ENCODE results near the gene COL25A1. TPM values are rescaled to one million over a fixed set of nuclear protein-coding genes. Genes with fewer than 3 reads are reported as not detected.

COL25A1 gene
- total RNA-seq, 2 experiments from 2014 or later = 0.36 TPM; not detected in 1

DNA sequence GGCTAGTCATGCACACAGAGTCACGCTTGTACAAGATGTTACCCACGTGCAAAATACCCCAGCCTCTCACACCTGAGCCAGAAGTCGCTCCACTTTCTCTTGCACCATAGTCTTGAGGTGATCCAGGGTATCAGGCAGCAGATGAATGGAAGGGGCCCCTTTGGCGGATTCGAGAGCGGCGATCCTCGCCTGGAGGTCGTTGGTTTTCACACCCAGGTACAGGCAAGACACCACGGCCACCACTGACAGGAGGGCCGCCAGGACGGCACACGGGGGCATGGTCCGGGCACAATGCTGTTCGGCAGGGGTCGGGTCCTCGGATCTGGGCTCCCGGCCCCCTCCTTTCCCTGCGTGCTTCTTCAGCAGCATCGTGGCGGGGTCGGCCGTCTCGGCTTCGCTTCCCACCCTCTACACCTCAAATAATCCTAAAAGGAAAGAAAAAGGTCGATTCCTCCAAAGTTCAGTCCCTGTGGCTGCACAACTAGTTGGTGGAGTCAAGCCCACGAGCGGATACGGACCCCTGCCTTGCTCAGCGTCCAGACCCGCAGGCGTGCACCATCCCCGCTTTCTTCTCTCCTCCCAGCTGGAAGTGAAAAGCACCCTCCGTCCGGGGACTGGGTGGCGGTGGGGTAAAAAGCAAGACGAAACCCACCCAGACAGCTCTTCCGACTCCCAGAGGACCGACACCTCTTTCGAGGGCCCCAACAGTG is 652 bp downstream of the COL25A1 start:
- no peaks in the 10 kb centered on the region for H3K36me3 Mint-ChIP-seq
- peaks cover 11% of the 10 kb centered on the region for H3K4me1 Mint-ChIP-seq
- no peak overlapping the region for H3K27ac Mint-ChIP-seq
- no peak for DNase-seq
- peaks cover 64% of the 10 kb centered on the region for H3K27me3 Mint-ChIP-seq
- H3K9me3 Mint-ChIP-seq = no peaks in the 10 kb centered on the region
- peak overlapping the region; percentile 76 for H3K4me3 Mint-ChIP-seq

GRCh38 chr4:109298279-109299010 is 4.0 kb downstream of the COL25A1 start:
- Mint-ChIP-seq H3K4me3 (no peak overlapping the region), H3K27me3 (peaks cover 69% of the 10 kb centered on the region), H3K9me3 (no peaks in the 10 kb centered on the region), H3K27ac (no peak overlapping the region), H3K36me3 (no peaks in the 10 kb centered on the region), H3K4me1 (peaks cover 11% of the 10 kb centered on the region)
- no peak for DNase-seq

DNA sequence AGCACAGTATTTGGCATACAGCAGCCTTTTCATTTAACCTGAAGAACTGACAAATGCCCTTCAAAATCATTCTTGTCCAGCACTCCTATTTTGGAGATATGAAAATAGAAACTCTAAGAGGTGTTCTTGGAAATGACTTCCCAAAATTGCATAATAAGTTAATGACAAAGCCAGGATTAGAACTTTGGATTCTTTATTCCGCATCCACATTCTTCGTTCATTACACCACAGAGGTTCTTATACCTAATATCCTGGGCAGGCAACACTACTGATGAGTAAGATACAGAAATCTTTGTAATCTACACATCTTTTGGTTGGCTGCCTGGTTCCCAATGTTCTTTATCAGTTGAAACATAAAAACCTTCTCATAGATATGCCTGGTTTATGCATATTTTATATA is 5.9 kb downstream of the COL25A1 start:
- Mint-ChIP-seq H3K4me1 (peaks cover 3% of the 10 kb centered on the region), H3K9me3 (no peaks in the 10 kb centered on the region), H3K36me3 (no peaks in the 10 kb centered on the region), H3K27me3 (peaks cover 60% of the 10 kb centered on the region), H3K4me3 (no peak overlapping the region), H3K27ac (no peak overlapping the region)
- DNase-seq = no peak

DNA sequence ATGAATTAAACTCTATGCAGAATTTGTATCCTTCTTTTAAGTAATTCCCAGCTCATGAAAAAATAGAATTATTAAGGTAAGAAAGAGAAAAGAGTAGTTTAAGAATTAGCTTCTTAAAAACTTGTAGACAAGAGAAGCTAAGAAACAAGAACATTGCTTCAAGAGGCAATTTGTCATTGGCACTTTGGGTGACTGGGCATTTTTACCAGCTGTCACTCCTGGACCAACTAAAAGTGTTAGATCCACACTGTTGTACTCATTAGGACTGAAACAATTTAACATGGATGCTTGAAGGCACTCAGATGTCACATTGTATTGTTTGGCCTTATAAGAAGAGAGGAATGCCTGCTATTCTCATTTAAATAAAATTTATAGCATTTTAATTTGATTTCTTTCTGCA is 7.4 kb downstream of the COL25A1 start:
- Mint-ChIP-seq H3K27ac (no peak overlapping the region), H3K9me3 (no peaks in the 10 kb centered on the region), H3K4me1 (no peaks in the 10 kb centered on the region), H3K27me3 (peaks cover 49% of the 10 kb centered on the region), H3K4me3 (no peak overlapping the region), H3K36me3 (no peaks in the 10 kb centered on the region)
- DNase-seq = no peak

- Mint-ChIP-seq H3K27me3 (peaks cover 43% of the 10 kb centered on the region), H3K9me3 (no peaks in the 10 kb centered on the region), H3K36me3 (no peaks in the 10 kb centered on the region), H3K4me1 (no peaks in the 10 kb centered on the region), H3K4me3 (no peak overlapping the region), H3K27ac (no peak overlapping the region)
- DNase-seq = no peak
Observed at GRCh38 chr4:109294468-109295020, 7.9 kb downstream of the COL25A1 start.

DNA sequence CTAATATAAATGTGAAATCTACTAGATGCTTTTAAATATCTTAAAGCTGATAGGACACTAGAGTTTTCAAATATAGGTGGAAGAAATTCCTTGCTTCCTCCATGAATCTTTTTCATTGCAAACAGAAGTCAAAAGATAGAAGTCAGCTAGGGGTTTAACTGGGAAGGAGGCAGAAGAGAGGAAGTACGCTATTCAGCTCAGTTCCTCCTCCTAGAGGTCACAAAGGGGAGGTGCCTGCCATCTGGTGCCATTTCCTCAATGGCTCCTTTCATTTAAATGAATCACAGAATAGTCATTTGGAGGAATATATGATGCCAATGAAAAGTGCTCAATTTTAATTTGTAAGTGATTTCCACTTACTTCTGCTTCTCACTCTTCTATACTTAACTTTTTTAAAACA is 8.5 kb downstream of the COL25A1 start:
- peak; percentile 9 for DNase-seq

DNA sequence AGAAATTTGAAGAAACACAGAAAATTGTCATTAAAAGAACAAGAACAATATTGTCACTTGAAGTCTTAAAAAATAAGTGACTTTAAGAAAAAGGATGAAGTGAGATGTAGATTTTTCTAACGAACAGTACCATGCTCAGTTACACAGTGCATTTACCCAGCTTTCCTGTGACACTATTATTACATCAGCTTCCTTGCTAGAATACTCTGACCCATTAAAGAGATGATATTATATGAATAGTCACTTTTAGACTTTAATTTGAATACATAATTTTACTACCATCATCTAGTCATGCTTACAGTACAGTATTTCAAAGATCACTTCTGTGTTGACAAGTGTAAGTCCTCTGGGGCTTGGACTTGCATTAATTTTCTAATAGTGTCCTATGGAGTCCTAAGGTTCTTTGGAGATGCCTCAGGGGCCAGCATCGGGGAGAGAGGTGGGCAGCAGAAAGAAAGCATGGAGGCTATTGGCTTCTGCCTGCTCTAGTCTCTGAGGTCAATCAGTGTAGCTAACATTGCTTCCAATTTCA is 10.7 kb downstream of the COL25A1 start:
- no peaks in the 10 kb centered on the region for H3K36me3 Mint-ChIP-seq
- no peak for DNase-seq
- peaks cover 31% of the 10 kb centered on the region for H3K27me3 Mint-ChIP-seq
- H3K27ac Mint-ChIP-seq = no peak overlapping the region
- no peak overlapping the region for H3K4me3 Mint-ChIP-seq
- H3K9me3 Mint-ChIP-seq = no peaks in the 10 kb centered on the region
- H3K4me1 Mint-ChIP-seq = no peaks in the 10 kb centered on the region

More for the DNA sequence above, 8.5 kb downstream of the COL25A1 start:
- Mint-ChIP-seq H3K9me3 (no peaks in the 10 kb centered on the region), H3K27me3 (peaks cover 40% of the 10 kb centered on the region), H3K36me3 (no peaks in the 10 kb centered on the region), H3K27ac (no peak overlapping the region), H3K4me3 (no peak overlapping the region), H3K4me1 (no peaks in the 10 kb centered on the region)

- H3K4me3 Mint-ChIP-seq = no peak overlapping the region
- no peak for DNase-seq
- no peaks in the 10 kb centered on the region for H3K9me3 Mint-ChIP-seq
- H3K27ac Mint-ChIP-seq = no peak overlapping the region
- H3K27me3 Mint-ChIP-seq = peaks cover 22% of the 10 kb centered on the region
- peaks cover 1% of the 10 kb centered on the region for H3K4me1 Mint-ChIP-seq
- H3K36me3 Mint-ChIP-seq = no peaks in the 10 kb centered on the region
Observed at GRCh38 chr4:109290918-109291317, 11.5 kb downstream of the COL25A1 start.

GRCh38 chr4:109278594-109279031 is 23.8 kb downstream of the COL25A1 start:
- peaks cover 27% of the 10 kb centered on the region for H3K27me3 Mint-ChIP-seq
- peak overlapping the region; percentile 45 for H3K27ac Mint-ChIP-seq
- no peaks in the 10 kb centered on the region for H3K9me3 Mint-ChIP-seq

DNA sequence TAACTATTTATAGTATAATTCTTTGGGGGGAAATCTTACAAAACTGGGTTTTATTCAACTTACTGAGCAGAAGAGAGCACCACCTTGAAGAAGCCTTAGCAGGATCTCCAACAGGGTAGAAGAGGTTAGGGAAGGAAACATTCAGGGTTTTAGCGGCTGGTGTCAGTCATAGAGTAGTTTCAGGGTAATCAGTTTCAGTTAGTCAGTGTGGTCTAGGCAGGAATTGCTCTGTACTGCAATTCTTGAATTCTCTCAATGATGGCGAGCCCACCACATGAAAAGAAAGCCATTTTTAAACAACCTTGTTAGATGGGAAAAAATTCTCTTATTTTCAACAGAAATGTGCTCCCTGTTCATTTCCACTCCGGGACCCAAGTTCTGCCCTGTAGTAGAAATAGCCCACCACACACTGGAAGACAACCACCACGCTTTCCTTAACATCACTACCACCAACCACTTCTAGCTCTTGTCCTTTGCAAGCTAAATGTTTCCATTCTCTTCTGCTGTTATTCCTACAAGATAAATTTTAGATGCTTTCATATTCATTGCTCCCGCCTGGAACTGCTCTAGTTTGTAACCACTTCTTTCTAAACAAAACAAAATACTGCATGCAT is 25.9 kb downstream of the COL25A1 start:
- H3K4me3 Mint-ChIP-seq = no peak overlapping the region
- H3K27me3 Mint-ChIP-seq = peaks cover 27% of the 10 kb centered on the region
- no peak overlapping the region for H3K27ac Mint-ChIP-seq
- no peaks in the 10 kb centered on the region for H3K36me3 Mint-ChIP-seq
- H3K9me3 Mint-ChIP-seq = no peaks in the 10 kb centered on the region
- peaks cover 11% of the 10 kb centered on the region for H3K4me1 Mint-ChIP-seq
- peak; percentile 16 for DNase-seq

More at GRCh38 chr4:109278594-109279031, 23.8 kb downstream of the COL25A1 start:
- Mint-ChIP-seq H3K4me1 (peaks cover 11% of the 10 kb centered on the region), H3K36me3 (no peaks in the 10 kb centered on the region), H3K4me3 (no peak overlapping the region)
- no peak for DNase-seq

DNA sequence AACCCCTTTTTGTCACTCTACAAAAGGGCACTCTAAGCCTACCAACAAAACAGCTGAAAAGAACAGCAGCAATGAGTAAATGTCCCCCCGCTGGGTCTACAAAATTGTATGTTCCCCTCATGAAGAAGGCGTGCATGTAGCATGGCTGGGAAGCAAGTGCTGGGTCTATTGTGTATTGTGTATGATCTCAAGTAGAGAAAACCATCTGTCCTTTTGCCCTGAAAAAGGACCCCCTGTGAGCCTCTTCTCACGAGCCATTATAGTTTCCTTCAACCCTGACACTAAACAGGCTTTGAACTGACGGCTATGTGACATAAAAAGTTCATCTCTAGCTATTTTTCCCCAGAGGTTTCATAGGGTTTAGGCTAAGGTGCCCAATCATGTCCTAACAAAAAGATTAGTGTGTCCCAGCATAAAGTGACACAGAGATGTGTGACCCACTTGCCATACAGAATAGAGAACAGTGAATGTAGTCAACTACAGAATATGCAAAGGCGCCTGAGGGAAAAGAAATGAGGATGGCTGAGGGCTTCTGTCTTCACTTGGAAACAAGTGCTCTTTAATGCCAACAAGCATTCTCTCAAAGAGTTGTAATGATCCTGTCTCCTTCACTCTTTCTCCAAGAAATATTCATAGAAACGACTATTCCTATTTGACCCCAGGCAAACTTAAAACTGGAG is 27.3 kb downstream of the COL25A1 start:
- H3K36me3 Mint-ChIP-seq = no peaks in the 10 kb centered on the region
- peaks cover 27% of the 10 kb centered on the region for H3K27me3 Mint-ChIP-seq
- H3K4me1 Mint-ChIP-seq = peaks cover 11% of the 10 kb centered on the region
- H3K9me3 Mint-ChIP-seq = no peaks in the 10 kb centered on the region
- H3K27ac Mint-ChIP-seq = no peak overlapping the region
- no peak overlapping the region for H3K4me3 Mint-ChIP-seq
- DNase-seq = no peak

GRCh38 chr4:109266891-109267290 is 35.6 kb downstream of the COL25A1 start:
- Mint-ChIP-seq H3K27ac (no peak overlapping the region), H3K36me3 (no peaks in the 10 kb centered on the region), H3K27me3 (peaks cover 7% of the 10 kb centered on the region), H3K4me3 (no peak overlapping the region), H3K4me1 (no peaks in the 10 kb centered on the region), H3K9me3 (no peaks in the 10 kb centered on the region)
- DNase-seq = no peak

- DNase-seq = no peak
Observed at GRCh38 chr4:109266236-109266635, 36.2 kb downstream of the COL25A1 start.

DNA sequence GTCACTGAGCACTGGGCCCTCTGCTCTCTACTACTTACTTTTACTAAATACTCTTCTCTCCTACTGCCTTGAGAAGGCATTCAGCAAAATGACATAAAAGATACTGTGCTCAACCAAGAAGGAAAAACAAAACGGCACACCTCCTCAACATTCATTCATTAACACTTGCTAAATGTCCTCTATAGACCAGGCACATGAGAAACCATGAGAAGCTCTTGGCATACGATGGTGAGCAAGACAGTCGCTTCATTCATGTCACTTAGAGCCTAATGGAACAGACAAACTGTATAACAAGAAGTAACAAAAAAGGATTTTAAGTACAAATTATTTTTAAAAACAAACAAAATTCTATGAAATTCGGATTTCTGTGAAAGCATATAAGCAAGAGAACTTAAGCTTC is 38.7 kb downstream of the COL25A1 start:
- Mint-ChIP-seq H3K27ac (no peak overlapping the region), H3K4me3 (no peak overlapping the region), H3K4me1 (no peaks in the 10 kb centered on the region), H3K9me3 (no peaks in the 10 kb centered on the region), H3K27me3 (peaks cover 7% of the 10 kb centered on the region), H3K36me3 (no peaks in the 10 kb centered on the region)
- no peak for DNase-seq

More at GRCh38 chr4:109266236-109266635, 36.2 kb downstream of the COL25A1 start:
- no peaks in the 10 kb centered on the region for H3K9me3 Mint-ChIP-seq
- no peak overlapping the region for H3K4me3 Mint-ChIP-seq
- H3K4me1 Mint-ChIP-seq = no peaks in the 10 kb centered on the region
- no peaks in the 10 kb centered on the region for H3K36me3 Mint-ChIP-seq
- H3K27me3 Mint-ChIP-seq = peaks cover 7% of the 10 kb centered on the region
- no peak overlapping the region for H3K27ac Mint-ChIP-seq
